NCI-H2081 treated with DMSO at 0.1 percent for 48 hours (cell line): ENCODE results near the gene BAIAP2.
A peak's percentile ranks its signal among the peaks of the same experiment; 100 is the strongest.
"Not testable (repeated sequence)": the region's sequence is repeated elsewhere in the genome, so short reads cannot be mapped to it uniquely, and the experiment has no call there.

ENCODE experiments used
- DNase-seq: peaks from one replicate; lab custom pipeline; 2025; lab: John Stamatoyannopoulos, UW

BAIAP2 gene

GRCh38 chr17:81002013-81002384, 33.0 kb upstream of the BAIAP2 start:
- DNase-seq, result no peak

GRCh38 chr17:81002409-81003361, 32.3 kb upstream of the BAIAP2 start:
- DNase-seq, result peak; percentile 43

GRCh38 chr17:81003711-81004475, 31.1 kb upstream of the BAIAP2 start:
- no peak for DNase-seq

- no peak for DNase-seq
Measured at GRCh38 chr17:81006891-81007290, 28.1 kb upstream of the BAIAP2 start.

GRCh38 chr17:81008140-81008539, 26.8 kb upstream of the BAIAP2 start:
- DNase-seq, result no peak

- DNase-seq, result no peak
Measured at GRCh38 chr17:81009136-81009535, 25.8 kb upstream of the BAIAP2 start.

- no peak for DNase-seq
Measured at GRCh38 chr17:81010935-81011334, 24.0 kb upstream of the BAIAP2 start.

GRCh38 chr17:81011951-81012350, 23.0 kb upstream of the BAIAP2 start:
- DNase-seq, result no peak

GRCh38 chr17:81012574-81013447, 22.1 kb upstream of the BAIAP2 start:
- no peak for DNase-seq

GRCh38 chr17:81013642-81014041, 21.3 kb upstream of the BAIAP2 start:
- DNase-seq, result no peak

- DNase-seq, result no peak
Measured at GRCh38 chr17:81015136-81015535, 19.8 kb upstream of the BAIAP2 start.

- no peak for DNase-seq
Measured at GRCh38 chr17:81016575-81016974, 18.4 kb upstream of the BAIAP2 start.

GRCh38 chr17:81017330-81017729, 17.6 kb upstream of the BAIAP2 start:
- DNase-seq, result not testable (repeated sequence)

- DNase-seq, result no peak
Measured at GRCh38 chr17:81018044-81018802, 16.7 kb upstream of the BAIAP2 start.

GRCh38 chr17:81019563-81020442, 15.1 kb upstream of the BAIAP2 start:
- no peak for DNase-seq

GRCh38 chr17:81020443-81020766, 14.5 kb upstream of the BAIAP2 start:
- DNase-seq, result no peak

GRCh38 chr17:81020767-81021497, 14.0 kb upstream of the BAIAP2 start:
- no peak for DNase-seq

- DNase-seq, result no peak
Measured at GRCh38 chr17:81021531-81022343, 13.2 kb upstream of the BAIAP2 start.

- DNase-seq, result no peak
Measured at GRCh38 chr17:81022344-81022676, 12.6 kb upstream of the BAIAP2 start.
